ENCODE data around the gene HINT2. TPM values are rescaled to one million over a fixed set of nuclear protein-coding genes. Genes with fewer than 3 reads are reported as not detected.
A peak's percentile ranks its signal among the peaks of the same experiment; 100 is the strongest.

The HINT2 gene
- total RNA-seq, 1 experiment from 2014 or later: 21.4 TPM

DNA sequence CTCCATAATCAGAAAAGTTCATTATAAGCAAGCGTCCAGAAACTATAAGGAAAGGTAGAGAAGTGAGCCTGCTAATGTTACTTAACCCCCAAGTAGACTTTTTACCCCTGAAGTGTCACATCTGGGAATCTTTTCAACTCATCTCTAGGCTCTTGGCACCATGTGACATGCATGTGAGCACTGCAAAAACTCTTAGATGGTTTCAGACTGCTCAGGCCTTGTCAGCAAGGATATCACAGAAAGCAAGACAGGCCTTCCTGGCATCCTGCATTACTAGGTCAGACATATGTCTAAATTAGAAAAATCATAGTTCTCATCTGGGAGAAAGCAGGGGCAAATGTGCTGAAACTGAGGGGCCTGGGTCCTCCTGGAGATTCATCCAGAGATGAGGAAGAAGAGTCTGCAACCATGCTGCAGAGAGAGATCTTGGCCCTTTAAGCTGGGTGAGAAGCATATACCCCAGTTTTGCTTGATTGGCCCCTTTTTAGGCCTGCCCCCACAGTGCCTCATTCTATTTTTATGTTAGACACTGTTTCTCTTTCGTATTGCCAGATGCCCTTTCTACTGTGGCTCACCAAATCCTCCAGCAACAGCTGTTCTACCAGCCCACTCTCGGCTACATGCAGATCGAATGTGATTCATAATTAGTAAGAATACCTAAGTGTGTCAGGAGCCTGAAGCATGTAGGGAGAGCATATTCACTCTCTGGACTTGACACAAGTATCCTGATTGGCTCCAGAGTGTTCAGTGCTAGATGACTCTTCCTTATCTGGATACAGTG, 33.1 kb upstream of the HINT2 start:
- Histone ChIP-seq H3K4me3 (no peak overlapping the region), H3K9me3 (replicated peaks) (no peaks in the 10 kb centered on the region), H3K4me1 (replicated peaks) (peaks cover 11% of the 10 kb centered on the region), H3K27ac (no peak overlapping the region), H3K27me3 (replicated peaks) (no peaks in the 10 kb centered on the region), H3K36me3 (no peaks in the 10 kb centered on the region)
- DNase-seq (ENCODE audit: low read depth in 1 of 2, low spot score in 2 of 2): no peak

DNA sequence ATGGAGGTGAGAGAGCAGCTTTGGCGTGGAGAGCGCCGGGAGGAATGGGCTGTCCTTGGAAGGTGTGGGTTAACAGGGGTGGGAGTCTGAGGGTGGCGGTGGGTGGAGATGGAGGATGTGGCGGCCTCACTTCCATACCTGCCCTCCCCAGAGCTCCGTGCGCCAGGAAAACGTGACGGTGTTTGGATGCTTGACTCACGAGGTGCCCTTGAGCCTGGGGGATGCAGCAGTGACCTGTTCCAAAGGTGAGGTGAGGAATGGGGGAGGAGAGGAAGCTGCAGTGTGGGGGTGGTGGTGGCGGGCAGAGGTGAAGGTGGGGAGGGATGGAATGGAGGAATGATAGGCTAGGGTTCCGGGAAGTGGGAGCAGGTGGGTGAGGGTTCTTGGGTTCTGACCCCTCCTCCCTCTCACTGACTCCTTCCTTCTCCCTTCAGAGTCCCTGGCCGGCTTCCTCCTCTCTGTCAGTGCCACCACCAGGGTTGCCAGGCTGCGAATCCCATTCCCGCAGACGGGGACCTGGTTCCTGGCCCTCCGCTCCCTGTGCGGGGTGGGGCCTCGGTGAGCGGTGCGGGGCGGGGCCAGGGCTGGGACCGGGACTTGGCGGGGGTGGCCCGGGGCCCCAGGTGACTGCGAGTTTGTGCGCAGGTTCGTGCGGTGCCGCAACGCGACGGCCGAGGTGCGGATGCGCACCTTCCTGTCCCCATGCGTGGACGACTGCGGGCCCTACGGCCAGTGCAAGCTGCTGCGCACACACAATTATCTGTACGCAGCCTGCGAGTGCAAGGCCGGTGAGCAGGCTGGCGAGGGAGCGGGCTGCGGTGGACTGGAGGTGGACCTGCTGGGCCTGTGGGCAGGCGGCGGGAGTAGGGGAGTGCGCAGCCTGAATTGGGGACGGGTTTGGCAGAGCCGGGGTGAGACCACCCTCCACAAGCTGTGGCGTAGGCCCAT, 31.3 kb upstream of the HINT2 start:
- Histone ChIP-seq H3K4me3 (no peak overlapping the region), H3K4me1 (replicated peaks) (peaks cover 11% of the 10 kb centered on the region), H3K36me3 (no peaks in the 10 kb centered on the region), H3K27me3 (replicated peaks) (no peaks in the 10 kb centered on the region), H3K27ac (no peak overlapping the region), H3K9me3 (replicated peaks) (no peaks in the 10 kb centered on the region)
- no peak for DNase-seq (ENCODE audit: low read depth in 1 of 2, low spot score in 2 of 2)

DNA sequence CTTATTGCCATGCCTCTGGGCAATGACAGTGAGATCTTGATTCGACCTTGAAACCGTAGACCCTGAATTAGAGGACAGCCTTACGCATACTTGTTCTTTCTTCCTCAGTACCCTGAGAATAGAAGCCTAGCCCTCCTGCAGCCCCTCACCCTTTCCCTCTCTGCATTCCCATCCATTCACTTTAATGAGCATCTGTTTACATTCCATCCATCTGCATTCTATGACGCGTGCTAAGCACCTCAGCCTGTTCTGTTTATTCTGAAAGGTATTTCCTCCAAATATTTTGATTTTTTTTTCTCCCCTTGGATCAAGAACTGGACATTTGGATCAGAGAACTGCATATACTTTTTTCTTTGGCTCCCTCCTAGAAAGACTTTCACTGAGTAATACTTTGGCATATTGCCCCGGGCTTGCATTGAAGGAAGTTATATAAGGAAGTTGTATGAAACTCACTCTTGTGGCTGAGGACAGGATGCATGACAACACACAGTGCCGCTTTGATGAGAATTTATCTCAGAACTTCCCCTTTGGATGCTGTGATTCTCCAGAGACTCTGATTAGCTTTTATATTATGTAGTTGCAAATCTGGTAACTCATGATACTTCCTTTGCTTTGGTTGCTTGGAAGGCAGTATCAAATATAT, 29.9 kb upstream of the HINT2 start:
- Histone ChIP-seq H3K4me3 (no peak overlapping the region), H3K36me3 (no peaks in the 10 kb centered on the region), H3K9me3 (replicated peaks) (no peaks in the 10 kb centered on the region), H3K27me3 (replicated peaks) (no peaks in the 10 kb centered on the region), H3K4me1 (replicated peaks) (peaks cover 11% of the 10 kb centered on the region), H3K27ac (no peak overlapping the region)
- peak; percentile 47 to 48 for DNase-seq (ENCODE audit: low read depth in 1 of 2, low spot score in 2 of 2)

DNA sequence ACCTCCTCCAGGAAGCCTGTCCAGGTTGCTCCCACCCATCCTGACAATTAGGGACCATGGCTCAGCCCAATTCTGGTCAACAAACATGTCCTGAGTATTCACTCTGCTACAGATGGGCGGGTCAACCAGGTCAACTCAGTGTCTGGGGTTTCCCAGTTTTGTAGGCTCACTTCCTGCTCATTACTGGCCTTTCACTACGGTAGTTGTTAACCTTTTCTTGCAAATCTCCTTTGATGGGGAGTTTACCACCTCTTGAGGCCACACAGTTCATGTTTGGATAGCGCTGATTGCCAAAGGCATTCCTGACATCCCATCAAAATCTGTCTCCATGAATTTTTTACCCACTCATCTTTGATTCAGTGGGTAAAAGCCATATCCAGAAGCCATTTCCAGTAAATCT, 28.0 kb upstream of the HINT2 start:
- Histone ChIP-seq H3K4me1 (replicated peaks) (peaks cover 11% of the 10 kb centered on the region), H3K27me3 (replicated peaks) (no peaks in the 10 kb centered on the region), H3K9me3 (replicated peaks) (no peaks in the 10 kb centered on the region), H3K27ac (no peak overlapping the region), H3K4me3 (no peak overlapping the region), H3K36me3 (no peaks in the 10 kb centered on the region)
- DNase-seq (ENCODE audit: low read depth in 1 of 2, low spot score in 2 of 2): no peak

DNA sequence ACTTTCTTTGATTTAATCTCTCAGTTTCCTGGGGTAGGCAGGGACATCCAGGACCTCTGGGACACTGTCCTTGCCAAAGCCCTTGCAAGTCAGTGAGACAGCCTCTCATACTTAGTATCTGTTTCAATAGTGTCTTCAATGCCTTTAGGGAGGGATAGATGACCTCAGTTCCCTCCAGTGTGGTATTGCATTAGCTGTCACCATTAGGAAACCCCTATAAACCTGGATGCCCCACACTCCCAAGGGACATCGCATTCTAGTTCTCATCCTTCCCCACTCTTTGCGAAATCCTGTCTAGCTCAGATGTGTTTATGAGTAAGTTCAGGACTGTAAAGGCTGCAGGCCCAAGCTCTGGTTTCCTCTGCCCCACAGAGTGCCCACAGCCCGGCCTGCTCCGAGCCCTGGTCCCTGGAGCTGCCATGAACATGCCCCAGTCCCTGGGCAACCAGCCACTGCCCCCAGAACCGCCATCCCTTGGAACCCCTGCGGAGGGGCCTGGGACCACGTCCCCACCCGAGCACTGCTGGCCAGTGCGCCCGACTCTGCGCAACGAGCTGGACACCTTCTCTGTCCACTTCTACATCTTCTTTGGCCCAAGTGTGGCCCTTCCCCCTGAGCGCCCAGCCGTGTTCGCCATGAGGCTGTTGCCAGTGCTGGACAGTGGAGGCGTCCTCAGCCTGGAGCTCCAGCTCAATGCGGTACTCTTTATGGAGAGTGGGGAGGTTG, 27.3 kb upstream of the HINT2 start:
- Histone ChIP-seq H3K36me3 (no peaks in the 10 kb centered on the region), H3K9me3 (replicated peaks) (no peaks in the 10 kb centered on the region), H3K4me3 (no peak overlapping the region), H3K27me3 (replicated peaks) (no peaks in the 10 kb centered on the region), H3K27ac (no peak overlapping the region), H3K4me1 (replicated peaks) (peaks cover 11% of the 10 kb centered on the region)
- no peak for DNase-seq (ENCODE audit: low read depth in 1 of 2, low spot score in 2 of 2)

DNA sequence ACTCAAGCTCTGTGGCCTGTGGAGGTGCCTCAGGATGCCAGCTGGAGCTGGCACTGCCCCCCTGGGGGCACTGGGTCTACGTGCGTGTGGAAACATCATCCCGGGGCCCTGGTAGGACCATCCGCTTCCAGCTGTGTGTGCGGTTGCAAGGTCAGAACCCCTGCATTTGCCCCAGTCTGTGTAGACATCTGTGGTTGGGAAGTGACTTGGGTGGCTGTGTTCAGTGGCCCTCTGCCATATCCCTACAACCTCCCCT, 26.7 kb upstream of the HINT2 start:
- Histone ChIP-seq H3K36me3 (no peaks in the 10 kb centered on the region), H3K27ac (no peak overlapping the region), H3K9me3 (replicated peaks) (no peaks in the 10 kb centered on the region), H3K4me3 (no peak overlapping the region), H3K27me3 (replicated peaks) (no peaks in the 10 kb centered on the region), H3K4me1 (replicated peaks) (peaks cover 11% of the 10 kb centered on the region)
- DNase-seq (ENCODE audit: low read depth in 1 of 2, low spot score in 2 of 2): no peak

DNA sequence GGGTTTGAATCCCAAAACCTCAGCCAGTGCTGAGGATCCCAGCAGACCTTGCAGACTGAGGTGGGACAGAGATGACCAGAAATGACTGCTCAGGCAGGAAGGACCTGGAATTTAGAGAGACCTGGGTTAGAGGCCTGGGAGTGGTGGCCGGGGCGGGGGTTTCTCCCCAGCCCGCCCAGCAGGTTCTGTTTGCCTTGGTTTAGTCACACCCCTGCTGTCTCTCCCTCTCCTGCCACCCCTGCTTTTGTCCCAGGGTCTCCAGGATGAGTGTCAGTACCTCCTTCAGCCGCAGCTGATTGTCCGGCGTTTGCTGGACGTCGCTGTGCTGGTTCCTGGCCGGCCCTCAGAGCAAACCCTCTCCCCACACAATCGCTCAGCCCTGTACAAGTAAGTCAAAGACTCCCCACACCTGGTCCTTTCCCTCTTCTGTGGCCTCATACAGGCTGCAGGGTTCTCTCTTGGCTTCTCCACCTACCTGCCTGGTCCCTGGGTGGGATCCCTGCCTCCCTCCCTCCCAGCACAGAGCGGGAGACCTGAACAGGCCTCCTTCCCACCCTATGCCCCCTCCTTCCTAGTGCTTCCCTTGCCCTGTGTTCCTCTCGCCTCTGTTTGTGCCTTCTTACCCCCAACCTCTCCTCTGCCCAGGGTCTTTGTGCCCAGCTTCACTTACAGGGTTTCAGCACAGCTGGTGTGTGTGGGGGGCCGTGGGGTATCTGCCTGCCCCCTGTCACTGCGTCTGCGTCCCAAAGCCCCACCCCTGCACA, 26.2 kb upstream of the HINT2 start:
- Histone ChIP-seq H3K9me3 (replicated peaks) (no peaks in the 10 kb centered on the region), H3K27me3 (replicated peaks) (no peaks in the 10 kb centered on the region), H3K36me3 (no peaks in the 10 kb centered on the region), H3K27ac (no peak overlapping the region), H3K4me1 (replicated peaks) (peaks cover 11% of the 10 kb centered on the region), H3K4me3 (no peak overlapping the region)
- DNase-seq (ENCODE audit: low read depth in 1 of 2, low spot score in 2 of 2): no peak

DNA sequence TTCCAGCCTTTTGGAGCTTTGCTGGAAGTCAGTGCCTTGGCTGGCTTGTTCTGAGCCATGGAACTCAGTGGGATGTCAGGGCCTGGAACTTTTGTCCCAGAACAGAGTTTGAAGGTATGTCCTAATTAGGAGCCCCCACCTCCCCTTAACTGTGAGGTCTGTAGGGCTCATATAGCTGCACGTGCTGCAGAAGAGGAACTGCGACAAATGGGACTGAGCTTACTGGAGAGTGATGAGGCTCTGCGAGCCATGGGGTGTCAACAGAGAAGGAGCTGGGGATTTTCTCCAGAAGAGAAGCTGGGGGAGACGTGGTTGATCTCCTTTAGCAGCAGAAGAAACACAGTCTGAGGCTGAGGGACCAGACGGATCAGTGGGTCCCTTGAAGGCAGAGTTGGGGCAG, 25.1 kb upstream of the HINT2 start:
- Histone ChIP-seq H3K27ac (no peak overlapping the region), H3K9me3 (replicated peaks) (no peaks in the 10 kb centered on the region), H3K4me1 (replicated peaks) (peaks cover 6% of the 10 kb centered on the region), H3K36me3 (no peaks in the 10 kb centered on the region), H3K4me3 (no peak overlapping the region), H3K27me3 (replicated peaks) (no peaks in the 10 kb centered on the region)
- no peak for DNase-seq (ENCODE audit: low read depth in 1 of 2, low spot score in 2 of 2)

DNA sequence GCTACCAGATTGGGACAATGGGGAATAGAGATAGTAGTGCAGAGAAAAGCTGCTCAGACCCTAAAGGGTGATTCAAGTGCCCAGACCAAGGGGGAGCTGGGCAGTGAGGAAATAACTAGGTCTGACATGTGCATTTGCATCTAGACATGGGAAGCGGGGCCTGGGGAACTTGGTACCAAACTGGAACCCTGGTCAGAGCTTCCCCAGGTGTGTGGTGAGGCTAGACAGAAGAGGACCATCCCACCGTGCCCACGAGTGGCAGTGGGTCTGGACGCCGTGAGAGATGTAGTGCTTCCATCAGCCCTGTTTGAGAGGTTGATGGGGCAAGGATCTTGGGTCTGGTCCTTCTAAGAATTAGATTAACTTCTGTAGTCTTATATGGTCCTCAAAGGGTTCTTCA, 21.8 kb upstream of the HINT2 start:
- H3K27ac ChIP-seq: no peak overlapping the region
- H3K27me3 ChIP-seq (replicated peaks): no peaks in the 10 kb centered on the region
- H3K4me1 ChIP-seq (replicated peaks): peaks cover 12% of the 10 kb centered on the region
- H3K4me3 ChIP-seq: no peak overlapping the region
- no peaks in the 10 kb centered on the region for H3K36me3 ChIP-seq
- H3K9me3 ChIP-seq (replicated peaks): no peaks in the 10 kb centered on the region
- DNase-seq (ENCODE audit: low read depth in 1 of 2, low spot score in 2 of 2): no peak

DNA sequence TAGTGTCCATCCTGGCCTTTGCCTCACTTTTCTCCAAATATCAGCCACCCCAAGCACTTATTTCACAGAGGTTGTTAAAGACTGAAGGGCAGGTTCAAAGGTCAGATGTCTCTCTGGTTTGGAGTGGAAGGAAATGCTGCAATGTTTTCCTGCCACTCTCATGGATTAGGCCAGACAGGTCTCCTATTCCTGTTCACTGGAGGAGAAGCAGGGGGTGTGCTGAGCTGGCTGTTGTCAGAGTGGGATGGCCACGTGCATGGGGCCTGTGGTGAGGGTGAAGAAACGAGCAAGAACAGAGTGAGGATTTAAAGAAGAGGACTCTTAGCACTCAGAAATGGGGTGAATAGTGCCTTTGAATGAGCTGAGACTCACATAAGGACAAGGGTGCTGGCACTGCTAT, 20.9 kb upstream of the HINT2 start:
- Histone ChIP-seq H3K4me1 (replicated peaks) (peaks cover 12% of the 10 kb centered on the region), H3K9me3 (replicated peaks) (no peaks in the 10 kb centered on the region), H3K27ac (no peak overlapping the region), H3K4me3 (no peak overlapping the region), H3K36me3 (no peaks in the 10 kb centered on the region), H3K27me3 (replicated peaks) (no peaks in the 10 kb centered on the region)
- no peak for DNase-seq (ENCODE audit: low read depth in 1 of 2, low spot score in 2 of 2)

DNA sequence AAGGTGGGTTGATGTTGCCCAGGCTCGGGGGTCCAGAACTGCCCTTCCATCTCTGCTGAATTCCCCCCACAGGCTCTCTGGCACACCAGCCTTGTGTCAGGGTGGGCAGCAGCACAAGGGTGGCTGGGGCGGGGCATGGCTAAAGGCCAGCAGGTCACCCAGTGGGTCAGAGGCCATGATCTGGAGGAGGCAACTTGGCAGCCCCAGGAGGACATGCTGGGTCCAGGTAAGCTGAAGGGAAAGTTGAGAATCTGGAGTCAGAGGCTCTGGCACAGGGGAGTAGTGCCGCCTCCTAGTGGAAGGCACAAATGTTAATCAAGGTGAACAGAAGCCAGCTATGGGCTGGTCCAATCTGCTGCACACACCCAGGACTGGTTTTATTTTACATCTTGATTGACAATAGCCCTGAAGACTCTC, 20.4 kb upstream of the HINT2 start:
- H3K4me1 ChIP-seq (replicated peaks): peaks cover 12% of the 10 kb centered on the region
- H3K9me3 ChIP-seq (replicated peaks): no peaks in the 10 kb centered on the region
- no peaks in the 10 kb centered on the region for H3K36me3 ChIP-seq

DNA sequence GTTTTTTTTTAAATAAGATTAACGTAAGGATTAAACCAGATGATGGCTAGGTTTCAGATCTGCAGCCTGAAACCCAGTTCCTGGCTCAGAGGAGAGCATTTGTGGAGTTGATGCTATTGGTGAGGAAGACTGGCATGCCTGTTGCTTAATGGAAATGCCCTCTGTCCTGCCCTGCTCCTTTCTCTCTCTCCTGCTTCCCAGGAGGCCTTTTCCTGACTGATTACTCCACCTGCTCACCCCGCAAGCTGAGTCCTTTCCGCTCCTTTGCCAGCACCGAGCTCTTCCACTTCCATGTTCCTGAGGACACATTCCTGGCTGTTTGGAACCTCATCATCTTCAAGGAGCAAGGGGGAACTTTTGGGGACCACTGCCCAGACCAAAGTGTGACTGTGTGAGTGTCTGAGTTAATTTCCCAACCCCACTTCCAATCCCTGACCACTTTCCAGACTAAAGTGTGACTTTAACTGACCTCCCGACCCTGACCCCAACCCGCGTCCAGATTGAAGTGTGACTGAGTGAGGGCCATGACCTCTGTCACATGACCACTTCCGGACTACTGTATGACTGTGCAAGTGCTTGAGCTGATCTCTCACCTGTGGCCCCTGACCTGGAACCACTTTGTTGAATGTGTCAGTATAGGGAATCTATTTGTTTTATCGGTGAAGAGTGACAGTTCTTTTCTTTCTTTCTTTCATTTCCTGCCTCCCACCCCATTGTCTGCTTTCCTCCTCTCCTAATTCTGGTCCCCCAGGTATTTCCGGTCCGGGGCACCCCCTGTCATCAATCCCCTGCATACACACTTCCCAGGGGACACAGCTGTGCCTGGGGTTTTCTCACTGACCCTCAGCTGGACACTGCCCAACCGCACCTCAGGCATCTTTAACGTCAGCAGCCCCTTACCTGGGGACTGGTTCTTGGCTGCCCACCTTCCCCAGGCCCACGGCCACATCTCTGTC, 19.7 kb upstream of the HINT2 start:
- H3K27me3 ChIP-seq (replicated peaks): no peaks in the 10 kb centered on the region
- H3K4me3 ChIP-seq: no peak overlapping the region
- peaks cover 12% of the 10 kb centered on the region for H3K4me1 ChIP-seq (replicated peaks)
- H3K9me3 ChIP-seq (replicated peaks): no peaks in the 10 kb centered on the region
- no peaks in the 10 kb centered on the region for H3K36me3 ChIP-seq
- no peak for DNase-seq (ENCODE audit: low read depth in 1 of 2, low spot score in 2 of 2)
- H3K27ac ChIP-seq: no peak overlapping the region

More for the DNA sequence above, 20.4 kb upstream of the HINT2 start:
- DNase-seq (ENCODE audit: low read depth in 1 of 2, low spot score in 2 of 2): no peak
- Histone ChIP-seq H3K27me3 (replicated peaks) (no peaks in the 10 kb centered on the region), H3K4me3 (no peak overlapping the region), H3K27ac (no peak overlapping the region)

All from SJSA1 (cell line).